MCF 10A (cell line): ENCODE data around the gene KRTAP4-9. TPM values are rescaled to one million over a fixed set of nuclear protein-coding genes. Genes with fewer than 3 reads are reported as not detected.
"Not testable (repeated sequence)": the region's sequence is repeated elsewhere in the genome, so short reads cannot be mapped to it uniquely, and the experiment has no call there.

Experiments used
- BruUV-seq: library from RNA; stranded (reverse); fragments of 400-500 nt; replicated peaks from 2 replicates; lab custom pipeline; 2021; lab: Mats Ljungman, UMichigan
- CTCF ChIA-PET: fragments of 300-600 bp; sonication (Branson Sonifier 250); formaldehyde crosslinking; extraction: SDS; loops from one replicate; lab custom pipeline; 2021; ENCODE audit warnings: antibody characterized with exemption, inconsistent platforms; lab: Yijun Ruan, JAX
- POLR2A ChIA-PET: fragments of 300-600, 350-650 bp; sonication (Branson Sonifier 250); formaldehyde crosslinking; extraction: SDS; loops from one replicate; lab custom pipeline; 2020; ENCODE audit warnings: antibody characterized with exemption, inconsistent platforms; lab: Yijun Ruan, JAX
- DNase-seq: peaks from one replicate; pipeline ENCODE4 v3.0.0-alpha.2; 2018; ENCODE audit not compliant: unreplicated experiment
- H3K27ac Mint-ChIP-seq: one replicate; pipeline ENCODE4 v1.8.0; 2022; ENCODE audit warnings: mild to moderate bottlenecking, low read depth, mixed read lengths; ENCODE audit not compliant: unreplicated experiment
- H3K27me3 Mint-ChIP-seq: one replicate; pipeline ENCODE4 v1.8.0; 2022; ENCODE audit warnings: mixed read lengths; ENCODE audit not compliant: insufficient read depth, unreplicated experiment
- H3K36me3 Mint-ChIP-seq: one replicate; pipeline ENCODE4 v1.8.0; 2022; ENCODE audit warnings: mild to moderate bottlenecking, moderate library complexity, mixed read lengths; ENCODE audit not compliant: insufficient read depth, unreplicated experiment
- H3K4me1 Mint-ChIP-seq: one replicate; pipeline ENCODE4 v1.8.0; 2022; ENCODE audit warnings: mixed read lengths; ENCODE audit not compliant: insufficient read depth, unreplicated experiment
- H3K4me3 Mint-ChIP-seq: one replicate; pipeline ENCODE4 v1.8.0; 2022; ENCODE audit warnings: mild to moderate bottlenecking, moderate library complexity, mixed read lengths; ENCODE audit not compliant: unreplicated experiment
- H3K9me3 Mint-ChIP-seq: one replicate; pipeline ENCODE4 v1.8.0; 2022; ENCODE audit warnings: mixed read lengths; ENCODE audit not compliant: unreplicated experiment
- intact Hi-C: fragments of 100-400 bp; cut with micrococcal nuclease; formaldehyde crosslinking; loops from 2 replicates; pipeline ENCODE4 v1.14.1; 2022
- total RNA-seq: library from RNA; stranded (reverse); gene quantifications from 2 replicates; pipeline ENCODE4 v1.2.3, GENCODE V29; 2022
- TF ChIP-seq, protein P1 (sequence below): fragments of 200-600 bp; IDR thresholded peaks from one replicate; pipeline ENCODE4 v1.8.0; 2022; ENCODE audit warnings: antibody characterized with exemption, mild to moderate bottlenecking; ENCODE audit not compliant: unreplicated experiment

The KRTAP4-9 gene
- total RNA-seq, 1 experiment from 2014 or later: not detected

DNA sequence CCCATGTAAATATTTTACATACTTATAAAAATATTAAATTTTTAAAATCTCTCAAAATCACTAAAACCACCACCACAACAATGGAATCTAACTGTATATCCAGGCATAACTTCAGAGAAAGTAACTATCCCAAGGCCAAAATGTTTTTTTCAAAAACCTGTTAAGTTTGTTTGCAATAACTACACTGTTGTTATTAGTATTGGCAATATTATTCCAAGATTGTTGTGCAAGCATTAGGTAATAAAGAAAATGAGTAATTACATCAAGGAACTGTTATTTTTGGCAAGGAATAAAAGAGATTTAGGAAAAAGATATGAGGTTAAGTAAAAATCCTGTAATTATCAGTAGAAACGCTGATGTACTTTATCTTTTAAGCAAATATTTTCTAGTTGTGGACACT is 22.2 kb downstream of the KRTAP4-9 start:
- H3K4me3 Mint-ChIP-seq: no peak overlapping the region
- BruUV-seq: no TSS peak
- intact Hi-C loops: no loop called here
- H3K36me3 Mint-ChIP-seq: no peaks in the 10 kb centered on the region
- H3K4me1 Mint-ChIP-seq: peaks cover 14% of the 10 kb centered on the region
- no peak overlapping the region for H3K27ac Mint-ChIP-seq
- TF ChIP-seq, protein P1, sequence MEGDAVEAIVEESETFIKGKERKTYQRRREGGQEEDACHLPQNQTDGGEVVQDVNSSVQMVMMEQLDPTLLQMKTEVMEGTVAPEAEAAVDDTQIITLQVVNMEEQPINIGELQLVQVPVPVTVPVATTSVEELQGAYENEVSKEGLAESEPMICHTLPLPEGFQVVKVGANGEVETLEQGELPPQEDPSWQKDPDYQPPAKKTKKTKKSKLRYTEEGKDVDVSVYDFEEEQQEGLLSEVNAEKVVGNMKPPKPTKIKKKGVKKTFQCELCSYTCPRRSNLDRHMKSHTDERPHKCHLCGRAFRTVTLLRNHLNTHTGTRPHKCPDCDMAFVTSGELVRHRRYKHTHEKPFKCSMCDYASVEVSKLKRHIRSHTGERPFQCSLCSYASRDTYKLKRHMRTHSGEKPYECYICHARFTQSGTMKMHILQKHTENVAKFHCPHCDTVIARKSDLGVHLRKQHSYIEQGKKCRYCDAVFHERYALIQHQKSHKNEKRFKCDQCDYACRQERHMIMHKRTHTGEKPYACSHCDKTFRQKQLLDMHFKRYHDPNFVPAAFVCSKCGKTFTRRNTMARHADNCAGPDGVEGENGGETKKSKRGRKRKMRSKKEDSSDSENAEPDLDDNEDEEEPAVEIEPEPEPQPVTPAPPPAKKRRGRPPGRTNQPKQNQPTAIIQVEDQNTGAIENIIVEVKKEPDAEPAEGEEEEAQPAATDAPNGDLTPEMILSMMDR: no peak
- ChIA-PET CTCF (interaction anchor here (0.6 kb wide), 1 partner anchor 196 kb away, joined by 3 read pairs; no protein-coding TSS in a partner anchor), POLR2A (no interaction called here)
- H3K27me3 Mint-ChIP-seq: no peaks in the 10 kb centered on the region
- DNase-seq: peak; percentile 1
- H3K9me3 Mint-ChIP-seq: peaks cover 14% of the 10 kb centered on the region

DNA sequence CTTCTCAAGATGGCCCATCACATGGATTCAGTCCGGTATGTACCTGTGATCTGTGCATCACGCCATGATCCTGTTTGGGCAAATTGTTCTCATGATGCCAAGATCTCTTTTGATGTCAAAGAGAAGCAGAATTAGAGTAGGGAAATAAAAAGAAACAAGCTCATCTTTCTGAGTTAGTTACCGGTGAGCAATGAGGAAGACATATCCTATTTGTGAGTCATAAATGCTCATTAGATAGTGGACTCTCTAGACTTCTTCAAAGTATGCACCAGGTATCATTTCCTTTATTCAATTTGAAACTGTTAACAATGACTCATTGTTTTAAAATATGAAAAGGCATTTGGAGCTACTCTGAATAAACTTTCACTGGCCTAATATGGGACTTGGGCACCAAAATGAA is 26.8 kb downstream of the KRTAP4-9 start:
- DNase-seq: peak; percentile 6
- Mint-ChIP-seq H3K36me3 (no peaks in the 10 kb centered on the region), H3K27ac (no peak overlapping the region), H3K9me3 (peaks cover 15% of the 10 kb centered on the region), H3K27me3 (no peaks in the 10 kb centered on the region), H3K4me1 (peaks cover 9% of the 10 kb centered on the region), H3K4me3 (no peak overlapping the region)
- TF ChIP-seq, protein P1: no peak
- no TSS peak for BruUV-seq
- ChIA-PET POLR2A (interaction anchor here (0.5 to 1.2 kb wide), 2 partner anchors 9 to 145 kb away, joined by 3 to 5 read pairs; partner anchors contain the start of gene KRTAP4-6), CTCF (interaction anchor here (0.6 kb wide), 1 partner anchor 458 kb away, joined by 3 read pairs; no protein-coding TSS in a partner anchor)
- intact Hi-C loops: no loop called here

DNA sequence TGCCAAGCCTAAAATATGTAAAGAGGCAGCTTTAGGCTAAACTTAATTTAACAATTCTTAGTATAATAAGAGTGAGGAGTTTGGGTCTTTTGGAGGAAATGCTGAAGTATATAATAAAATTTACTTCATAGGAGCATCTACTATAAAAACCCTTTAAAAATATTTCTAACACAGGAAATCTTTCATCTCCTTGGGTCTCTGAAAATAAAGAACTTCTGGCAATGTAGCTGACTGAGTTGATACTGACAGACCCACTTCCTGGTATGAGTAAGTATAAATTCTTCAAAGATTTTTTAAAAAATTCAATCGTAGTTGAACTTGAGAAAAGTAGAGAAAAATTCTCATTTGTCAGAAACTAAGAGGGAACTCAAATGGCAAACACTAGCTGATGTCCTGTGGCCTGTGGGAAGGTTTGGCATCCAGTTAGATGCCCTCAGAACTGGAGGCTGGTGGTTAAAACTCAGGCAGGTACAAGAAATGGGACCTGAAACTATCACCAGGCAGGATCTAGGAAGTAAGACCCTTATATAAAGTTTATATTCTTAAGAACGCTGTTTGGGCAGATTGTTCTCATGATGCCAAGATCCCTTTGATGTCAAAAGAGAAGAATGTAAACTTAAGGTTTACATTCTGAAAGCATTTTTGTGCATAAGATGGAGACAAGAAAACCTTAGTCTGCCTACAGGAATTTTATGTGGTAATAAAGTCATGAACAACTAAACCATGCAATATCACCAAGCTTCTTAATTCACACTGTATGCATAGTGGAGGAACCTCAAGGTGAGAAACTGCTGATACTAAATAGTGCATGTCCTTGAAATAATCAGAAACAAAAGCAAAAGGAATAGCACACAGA is 28.9 kb downstream of the KRTAP4-9 start:
- no TSS peak for BruUV-seq
- TF ChIP-seq, protein P1: no peak
- intact Hi-C loops: no loop called here
- no peaks in the 10 kb centered on the region for H3K36me3 Mint-ChIP-seq
- DNase-seq: no peak
- POLR2A ChIA-PET: no interaction called here
- H3K27ac Mint-ChIP-seq: no peak overlapping the region
- H3K27me3 Mint-ChIP-seq: no peaks in the 10 kb centered on the region
- CTCF ChIA-PET: no interaction called here
- peaks cover 20% of the 10 kb centered on the region for H3K9me3 Mint-ChIP-seq
- peaks cover 9% of the 10 kb centered on the region for H3K4me1 Mint-ChIP-seq
- H3K4me3 Mint-ChIP-seq: no peak overlapping the region

DNA sequence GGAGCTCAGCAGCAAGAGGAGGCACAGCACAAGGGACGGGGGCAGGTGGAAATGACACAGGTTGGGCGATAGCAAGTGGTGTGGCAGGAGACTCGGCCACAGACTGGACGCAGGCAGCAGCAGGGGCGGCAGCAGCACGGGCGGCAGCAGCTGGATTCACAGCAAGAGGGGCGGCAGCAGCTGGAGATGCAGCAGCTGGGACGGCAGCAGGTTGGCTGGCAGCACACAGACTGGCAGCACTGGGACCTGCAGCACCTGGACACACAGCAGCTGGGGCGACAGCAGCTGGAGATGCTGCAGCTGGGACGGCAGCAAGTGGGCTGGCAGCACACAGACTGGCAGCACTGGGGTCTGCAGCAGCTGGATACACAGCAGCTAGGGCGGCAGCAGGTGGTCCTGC is 34.7 kb downstream of the KRTAP4-9 start:
- DNase-seq, H3K27ac Mint-ChIP-seq, H3K4me3 Mint-ChIP-seq, BruUV-seq, H3K36me3 Mint-ChIP-seq, H3K4me1 Mint-ChIP-seq, H3K27me3 Mint-ChIP-seq: not testable (repeated sequence)
- POLR2A ChIA-PET: interaction anchor here (0.7 to 1.7 kb wide), 2 partner anchors 8 to 444 kb away, joined by 5 read pairs; no protein-coding TSS in a partner anchor
- CTCF ChIA-PET: interaction anchor here (0.6 kb wide), 2 partner anchors 283 to 523 kb away, joined by 3 read pairs; no protein-coding TSS in a partner anchor
- H3K9me3 Mint-ChIP-seq: peaks cover 27% of the 10 kb centered on the region
- intact Hi-C loops: loop anchor here (2.0 kb wide), 1 partner anchor 231 kb away; no protein-coding TSS in a partner anchor
